HepG2 (cell line): ENCODE data around the gene ITPK1. TPM values are rescaled to one million over a fixed set of nuclear protein-coding genes. Genes with fewer than 3 reads are reported as not detected.

Experiments used
- ATAC-seq: fragments of 200-7000 bp; cut with Tn5 transposase; 3 replicates; pipeline ENCODE4 v1.9.1; 2020; ENCODE audit warnings: mild to moderate bottlenecking, moderate library complexity
- BruUV-seq: library from RNA; stranded (reverse); fragments of 400-500 nt; replicated peaks from 2 replicates; lab custom pipeline; 2021; lab: Mats Ljungman, UMichigan
- CTCF ChIA-PET: fragments of 300-600 bp; formaldehyde crosslinking; extraction: SDS; loops from one replicate; lab custom pipeline; 2021; ENCODE audit warnings: low total read pairs, inconsistent platforms, low intra/inter-chr PET ratio; lab: Yijun Ruan, JAX
- POLR2A ChIA-PET: fragments of 350-600 bp; sonication (Branson Sonifier 250); formaldehyde crosslinking; loops from one replicate; lab custom pipeline; 2020; ENCODE audit warnings: antibody characterized with exemption, inconsistent platforms; lab: Yijun Ruan, JAX
- DNase-seq: peaks from one replicate; pipeline ENCODE4 v3.0.0-alpha.2; 2015; ENCODE audit warnings: low spot score
- FAIRE-seq: peaks from 3 replicates; lab custom pipeline; 2011; peaks lifted over from hg19 to GRCh38; lab: Jason Lieb, UNC
- H2AFZ ChIP-seq: one replicate; pipeline ENCODE4 v1.6.1; 2011; ENCODE audit warnings: low read length, inconsistent platforms
- H3K27ac ChIP-seq: fragments of 300-600 bp; 3 replicates; pipeline ENCODE4 v1.8.0; 2011; ENCODE audit warnings: mixed run types, mild to moderate bottlenecking, mixed read lengths, low read length, inconsistent platforms; ENCODE audit not compliant: insufficient read depth; ENCODE audit errors: extremely low read length
- H3K27me3 ChIP-seq, 2 experiments: fragments of 200-600 bp in 1 of 2; 2 replicates in 1 of 2; 3 replicates in 1 of 2; pipeline versions ENCODE4 v1.6.0 to v1.8.0; 2011; ENCODE audit warnings: low read length in 2 of 2, mild to moderate bottlenecking in 2 of 2, moderate library complexity in 2 of 2, inconsistent platforms in 1 of 2; ENCODE audit not compliant: insufficient read depth in 2 of 2, control insufficient read depth in 1 of 2
- H3K36me3 ChIP-seq, 2 experiments: fragments of 200-600 bp in 1 of 2; replicated peaks in 1 of 2; 2 replicates in 1 of 2; 3 replicates in 1 of 2; pipeline versions ENCODE4 v1.5.1 to v1.8.0; 2011; ENCODE audit warnings: low read length in 2 of 2, inconsistent platforms in 1 of 2; ENCODE audit not compliant: insufficient read depth in 2 of 2, control insufficient read depth in 1 of 2
- H3K4me1 ChIP-seq: 2 replicates; pipeline ENCODE4 v1.5.1; 2012; ENCODE audit warnings: low read length, inconsistent platforms; ENCODE audit not compliant: insufficient read depth
- H3K4me2 ChIP-seq: 2 replicates; pipeline ENCODE4 v1.6.0; 2011; ENCODE audit warnings: low read depth, low read length, inconsistent platforms
- H3K4me3 ChIP-seq, 3 experiments: fragments of 200-600 bp in 1 of 3; sonication (generic), shearing (Covaris generic) in 1 of 3; replicated peaks in 1 of 3; 2 replicates each; pipeline ENCODE4 v1.5.1; 2011 to 2016; ENCODE audit warnings: low read length in 3 of 3, inconsistent platforms in 2 of 3, low read depth in 2 of 3, mild to moderate bottlenecking in 2 of 3, control low read depth in 1 of 3, mixed read lengths in 1 of 3; ENCODE audit not compliant: insufficient read depth in 1 of 3
- H3K79me2 ChIP-seq: one replicate; pipeline ENCODE4 v1.6.1; 2011; ENCODE audit warnings: low read length, inconsistent platforms; ENCODE audit not compliant: insufficient read depth
- H3K9ac ChIP-seq: 2 replicates; pipeline ENCODE4 v1.6.0; 2011; ENCODE audit warnings: mild to moderate bottlenecking, low read depth, low read length, inconsistent platforms; ENCODE audit not compliant: insufficient read depth
- H3K9me3 ChIP-seq: 2 replicates; pipeline ENCODE4 v1.5.1; 2012; ENCODE audit warnings: mild to moderate bottlenecking, low read length
- H4K20me1 ChIP-seq: 2 replicates; pipeline ENCODE4 v1.6.0; 2011; ENCODE audit warnings: inconsistent platforms, mild to moderate bottlenecking, low read length, moderate library complexity; ENCODE audit not compliant: insufficient read depth
- CREM ChIP-seq, 2 experiments: sonication (generic) in 1 of 2; formaldehyde crosslinking in 1 of 2; IDR thresholded peaks; 2 replicates each; pipeline versions ENCODE4 v1.4.0 to v1.6.1; 2016 to 2020; ENCODE audit warnings: antibody characterized with exemption in 1 of 2, mild to moderate bottlenecking in 1 of 2, missing genetic modification reagents in 1 of 2
- HNF4A ChIP-seq: sonication (generic); formaldehyde crosslinking; IDR thresholded peaks from 2 replicates; pipeline ENCODE4 v1.4.0; 2020; ENCODE audit warnings: missing genetic modification reagents
- KMT2A ChIP-seq: sonication (generic); formaldehyde crosslinking; IDR thresholded peaks from 2 replicates; pipeline ENCODE4 v1.4.0; 2020; ENCODE audit warnings: missing genetic modification reagents
- MIER2 ChIP-seq: IDR thresholded peaks from 2 replicates; pipeline ENCODE4 v1.6.1; 2016; ENCODE audit warnings: missing biosample characterization, missing genetic modification reagents
- NFYC ChIP-seq: IDR thresholded peaks from 2 replicates; pipeline ENCODE4 v1.6.1; 2016; ENCODE audit warnings: missing genetic modification reagents, missing compliant biosample characterization
- NRL ChIP-seq: sonication (generic); formaldehyde crosslinking; IDR thresholded peaks from 2 replicates; pipeline ENCODE4 v1.5.0; 2020; ENCODE audit warnings: missing genetic modification reagents, mild to moderate bottlenecking, moderate library complexity, borderline replicate concordance
- RAD21 ChIP-seq: fragments of 450-650 bp; formaldehyde crosslinking; IDR thresholded peaks from 2 replicates; pipeline ENCODE4 v1.5.0; 2020; ENCODE audit warnings: mild to moderate bottlenecking
- SIX1 ChIP-seq: sonication (generic); formaldehyde crosslinking; IDR thresholded peaks from 2 replicates; pipeline ENCODE4 v1.4.0; 2020; ENCODE audit warnings: missing genetic modification reagents, borderline replicate concordance
- SNAPC2 ChIP-seq: sonication (generic); formaldehyde crosslinking; IDR thresholded peaks from 2 replicates; pipeline ENCODE4 v1.8.1; 2022; ENCODE audit warnings: mild to moderate bottlenecking, missing genetic modification reagents
- USF2 ChIP-seq, 2 experiments: sonication (generic) in 1 of 2; formaldehyde crosslinking in 1 of 2; IDR thresholded peaks; 2 replicates each; pipeline versions ENCODE4 v1.5.1 to v1.6.1; 2011 to 2020; ENCODE audit warnings: borderline replicate concordance in 1 of 2, low read depth in 1 of 2, low read length in 1 of 2, mild to moderate bottlenecking in 1 of 2, missing genetic modification reagents in 1 of 2, moderate library complexity in 1 of 2
- ZNF30 ChIP-seq: sonication (generic); formaldehyde crosslinking; IDR thresholded peaks from 2 replicates; pipeline ENCODE4 v1.5.0; 2020; ENCODE audit warnings: mild to moderate bottlenecking, missing genetic modification reagents
- ZNF607 ChIP-seq: sonication (generic); formaldehyde crosslinking; IDR thresholded peaks from 2 replicates; pipeline ENCODE4 v1.5.1; 2020; ENCODE audit warnings: missing genetic modification reagents, mild to moderate bottlenecking, borderline replicate concordance
- ZNF703 ChIP-seq: sonication (generic); formaldehyde crosslinking; IDR thresholded peaks from 2 replicates; pipeline ENCODE4 v1.5.1; 2020; ENCODE audit warnings: missing genetic modification reagents, mild to moderate bottlenecking, moderate library complexity, borderline replicate concordance
- ZNF770 ChIP-seq: sonication (generic); formaldehyde crosslinking; IDR thresholded peaks from 2 replicates; pipeline ENCODE4 v1.5.0; 2020; ENCODE audit warnings: mild to moderate bottlenecking, missing genetic modification reagents
- ZNF850 ChIP-seq: sonication (generic); formaldehyde crosslinking; conservative IDR thresholded peaks from 2 replicates; pipeline ENCODE4 v1.9.0; 2021; ENCODE audit warnings: mild to moderate bottlenecking, missing genetic modification reagents
- WGBS: methylation state at CpG from one replicate; pipeline ENCODE4 v1.1.6; 2017; ENCODE audit warnings: low lambda C conversion rate; 5-methylcytosine and 5-hydroxymethylcytosine counted together
- in situ Hi-C: cut with HindIII; loops from 2 replicates; pipeline ENCODE4 v1.10.0; 2017; ENCODE audit warnings: low pct_unique_long_range_greater_than_20kb; ENCODE audit not compliant: extremely low pct_ligation_motif_present
- intact Hi-C: fragments of 100-400 bp; cut with micrococcal nuclease; formaldehyde crosslinking; loops from one replicate; pipeline ENCODE4 v1.10.0; 2022; ENCODE audit not compliant: unreplicated experiment
- polyA plus RNA-seq, 8 experiments: library from polyadenylated mRNA; depleted of rRNA in 3 of 8; stranded (reverse) in 7 of 8; unstranded in 1 of 8; fragments of >200 nt; fragmentation: Illumina TruSeq in 4 of 8; extraction: Trizol in 4 of 8; gene quantifications; 2 replicates each; pipeline versions ENCODE4 v1.2.1 to v1.2.3, GENCODE V29; 2011 to 2016; ENCODE audit warnings: low read depth in 4 of 8, missing spikeins in 1 of 8, mixed read lengths in 1 of 8; ENCODE audit not compliant: insufficient read depth in 1 of 8
- total RNA-seq, 5 experiments: library from RNA; depleted of rRNA; stranded (reverse); fragments of >200 nt; fragmentation: Illumina TruSeq; extraction: Trizol; gene quantifications; 2 replicates each; pipeline ENCODE4 v1.2.3, GENCODE V29; 2016; ENCODE audit warnings: low read depth in 1 of 5

Gene ITPK1
- total and polyA plus RNA-seq, 2 of the 13 experiments (the other 11 are each of a cell fraction or from before 2014, with no cell fraction given), result 20.5 to 47.5 TPM

- POLR2A ChIA-PET, result no interaction called here
- Histone ChIP-seq H4K20me1 (no peaks in the 10 kb centered on the region; the same call in 1 of the 2 replicates), H3K79me2 (peaks cover 10% of the 10 kb centered on the region)
Observed at GRCh38 chr14:93094121-93094918, 21.4 kb downstream of the ITPK1 start.

GRCh38 chr14:93092606-93093556 is 22.8 kb downstream of the ITPK1 start:
- in situ Hi-C loops (no loop called here), intact Hi-C loops (no loop called here)
- 88% methylated on average over 11 of the region's 24 CpGs for WGBS
- Histone ChIP-seq H3K36me3 (no peaks in the 10 kb centered on the region), H3K27me3 (no peaks in the 10 kb centered on the region), H3K4me1 (peaks cover 9% of the 10 kb centered on the region), H3K9ac (no peak overlapping the region), H3K4me3 (no peak overlapping the region), H4K20me1 (no peaks in the 10 kb centered on the region; the same call in 1 of the 2 replicates), H3K4me2 (no peak overlapping the region), H3K9me3 (no peaks in the 10 kb centered on the region), H3K79me2 (peaks cover 7% of the 10 kb centered on the region), H3K27ac (no peak overlapping the region), H2AFZ (no peak overlapping the region)
- POLR2A ChIA-PET, result no interaction called here
- CTCF ChIA-PET, result no interaction called here
- DNase-seq (no peak), ATAC-seq (no peak), FAIRE-seq (no peak)
- no TSS peak for BruUV-seq
- TF ChIP-seq KMT2A (no peak), USF2 (IDR thresholded peaks at IDR 0.05; ENCODE audit: low read depth, low read length) (no peak), USF2 (CRISPR knock-in tag; IDR thresholded peaks at IDR 0.05; ENCODE audit: borderline replicate concordance) (no peak), MIER2 (CRISPR knock-in tag) (no peak), NRL (CRISPR knock-in tag) (no peak), RAD21 (CRISPR knock-in tag) (no peak), CREM (IDR thresholded peaks at IDR 0.05) (no peak), CREM (CRISPR knock-in tag; IDR thresholded peaks at IDR 0.05) (no peak), ZNF703 (CRISPR knock-in tag) (no peak), ZNF770 (CRISPR knock-in tag) (no peak)

More at GRCh38 chr14:93094121-93094918, 21.4 kb downstream of the ITPK1 start:
- CTCF ChIA-PET, result no interaction called here
- Histone ChIP-seq H3K4me2 (no peak overlapping the region), H2AFZ (no peak overlapping the region), H3K27me3 (no peaks in the 10 kb centered on the region)
- intact Hi-C loops, result no loop called here
- DNase-seq, result no peak
- TF ChIP-seq ZNF607, result no peak
- TF ChIP-seq SIX1 (CRISPR knock-in tag), result no peak
- no peak for TF ChIP-seq HNF4A
- no peak for TF ChIP-seq ZNF30 (CRISPR knock-in tag)
- no peak for TF ChIP-seq ZNF850 (CRISPR knock-in tag)
- TF ChIP-seq SNAPC2 (CRISPR knock-in tag), result no peak
- no peak for TF ChIP-seq NFYC
- TF ChIP-seq, all 625 proteins: peak for 0
- Histone ChIP-seq H3K4me3 (no peak overlapping the region), H3K36me3 (no peaks in the 10 kb centered on the region), H3K9me3 (no peaks in the 10 kb centered on the region), H3K4me1 (peaks cover 8% of the 10 kb centered on the region), H3K9ac (no peak overlapping the region), H3K27ac (no peak overlapping the region)
- BruUV-seq, result no TSS peak
- in situ Hi-C loops, result no loop called here
- WGBS, result 96% methylated on average over 17 of the region's 20 CpGs
- FAIRE-seq, result no peak
- no peak for ATAC-seq
